CD4-positive, alpha-beta memory T cell (primary cell): Measurements from ENCODE around the gene DTHD1. TPM values are rescaled to one million over a fixed set of nuclear protein-coding genes. Genes with fewer than 3 reads are reported as not detected.

Experiments used
- CTCF ChIA-PET: fragments of 350-600 bp; sonication (Branson Sonifier 250); formaldehyde crosslinking; loops from one replicate; lab custom pipeline; 2021; ENCODE audit warnings: inconsistent platforms; ENCODE audit not compliant: partially characterized antibody; lab: Charles Lee
- POLR2A ChIA-PET: fragments of 350-600 bp; sonication (Branson Sonifier 250); formaldehyde crosslinking; loops from one replicate; lab custom pipeline; 2021; ENCODE audit not compliant: partially characterized antibody; lab: Charles Lee
- DNase-seq, 5 donors: peaks; one replicate each; pipeline versions ENCODE4 v3.0.0 to v3.0.0-alpha.2; 2020 to 2022; ENCODE audit warnings: mixed read lengths in 1 of 5
- H3K27ac ChIP-seq: one replicate; pipeline ENCODE4 v1.7.0; 2013; ENCODE audit warnings: low read depth, low read length
- H3K27me3 ChIP-seq: 2 replicates; pipeline ENCODE4 v1.7.0; 2013; ENCODE audit warnings: mild to moderate bottlenecking, low read length, moderate library complexity; ENCODE audit not compliant: insufficient read depth
- H3K36me3 ChIP-seq: 2 replicates; pipeline ENCODE4 v1.7.0; 2013; ENCODE audit warnings: mild to moderate bottlenecking, low read length, moderate library complexity; ENCODE audit not compliant: insufficient read depth
- H3K4me1 ChIP-seq: 2 replicates; pipeline ENCODE4 v1.7.0; 2013; ENCODE audit warnings: mild to moderate bottlenecking, low read length, moderate library complexity; ENCODE audit not compliant: insufficient read depth
- H3K4me3 ChIP-seq, 2 donors: one replicate each; pipeline ENCODE4 v1.7.0; 2013; ENCODE audit warnings: low read length in 2 of 2, mild to moderate bottlenecking in 1 of 2
- H3K9me3 ChIP-seq, 2 donors: one replicate each; pipeline ENCODE4 v1.7.0; 2013; ENCODE audit warnings: low read length in 2 of 2, control low read depth in 1 of 2; ENCODE audit not compliant: control insufficient read depth in 1 of 2
- H3K27ac Mint-ChIP-seq, 7 donors: one replicate each; pipeline ENCODE4 v1.8.0; 2020 to 2021; ENCODE audit warnings: mixed read lengths in 7 of 7, mild to moderate bottlenecking in 6 of 7, inconsistent platforms in 3 of 7, moderate library complexity in 3 of 7
- H3K27me3 Mint-ChIP-seq, 2 donors: one replicate each; pipeline ENCODE4 v1.8.0; 2020 to 2021; ENCODE audit warnings: mixed read lengths in 2 of 2
- H3K36me3 Mint-ChIP-seq, 2 donors: one replicate each; pipeline ENCODE4 v1.8.0; 2020 to 2021; ENCODE audit warnings: mixed read lengths in 2 of 2, inconsistent platforms in 1 of 2, mild to moderate bottlenecking in 1 of 2
- H3K4me1 Mint-ChIP-seq, 4 donors: one replicate each; pipeline ENCODE4 v1.8.0; 2020 to 2021; ENCODE audit warnings: mixed read lengths in 4 of 4, mild to moderate bottlenecking in 1 of 4
- H3K4me3 Mint-ChIP-seq, 8 donors: one replicate each; pipeline ENCODE4 v1.8.0; 2020 to 2021; ENCODE audit warnings: mixed read lengths in 8 of 8, mild to moderate bottlenecking in 7 of 8, moderate library complexity in 6 of 8, inconsistent platforms in 3 of 8
- H3K9me3 Mint-ChIP-seq, 8 donors: one replicate each; pipeline ENCODE4 v1.8.0; 2020 to 2021; ENCODE audit warnings: mixed read lengths in 8 of 8, mild to moderate bottlenecking in 5 of 8, inconsistent platforms in 3 of 8, moderate library complexity in 1 of 8
- intact Hi-C: fragments of 100-400 bp; cut with micrococcal nuclease; formaldehyde crosslinking; loops from one replicate; pipeline ENCODE4 v1.15.1; 2023
- polyA plus RNA-seq, 2 donors: library from polyadenylated mRNA; unstranded; fragments of 300-500 nt; fragmentation: Illumina TruSeq; gene quantifications; one replicate each; pipeline ENCODE4 v1.2.3, GENCODE V29; 2021
- total RNA-seq, 2 experiments: library from RNA; stranded (reverse); gene quantifications; one replicate each; pipeline ENCODE4 v1.2.3, GENCODE V29; 2021

Gene DTHD1
- 1 to 10 TPM; 1.2 to 1.4 TPM for total RNA-seq
- polyA plus RNA-seq = under 1 TPM in 1 of 2 donors, not detected in 1; 0.16 TPM

DNA sequence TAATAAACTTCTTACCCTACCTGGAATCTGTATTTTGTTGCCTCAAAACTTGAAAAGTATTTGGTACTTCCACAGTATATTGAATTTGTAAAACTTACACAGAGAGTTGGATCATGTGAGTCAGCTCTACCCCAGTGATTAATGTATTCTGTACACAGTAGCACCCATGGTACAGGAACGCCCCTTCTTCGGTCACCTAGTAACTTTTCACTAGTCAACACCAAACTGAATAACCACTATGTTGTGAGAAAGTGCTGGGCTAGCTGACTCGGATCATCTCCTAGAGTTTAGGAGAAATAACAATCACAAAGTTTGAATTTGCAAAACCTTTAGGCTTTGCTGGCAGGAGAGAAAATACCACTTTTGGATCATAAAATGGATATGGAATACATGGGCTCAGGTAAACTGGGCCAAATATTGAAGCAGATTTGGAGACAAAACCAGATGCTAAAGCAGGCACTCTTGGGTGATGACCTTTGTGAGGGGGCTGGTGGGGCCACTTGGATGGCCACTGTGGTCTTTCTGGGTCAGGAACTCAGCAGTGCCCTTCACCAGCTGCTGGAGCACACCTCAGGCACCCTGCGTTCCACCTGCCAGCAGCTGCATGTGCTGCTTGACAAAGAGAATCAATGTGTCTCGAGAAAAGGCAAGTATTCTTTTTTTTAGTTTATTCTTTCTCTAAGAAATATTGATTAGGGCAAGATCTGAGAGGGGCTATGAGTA lies at the start of gene DTHD1:
TSS of gene DTHD1 (plus strand) at position 233 of the 723 bp plus-strand sequence. CDS start at position 376, 143 bp downstream.
- DNase-seq = peak in 3 of 5 donors; percentile 13 to 44 (median 26)
- peaks cover 25 to 67% (median 33%) of the 10 kb centered on the region in 4 donors for H3K4me1 Mint-ChIP-seq
- peaks cover 0 to 3% (median 0%) of the 10 kb centered on the region in 8 donors for H3K9me3 Mint-ChIP-seq
- Histone ChIP-seq H3K27ac (no peak within 1 kb of the TSS), H3K27me3 (no peaks in the 10 kb centered on the region), H3K9me3 (no peaks in the 10 kb centered on the region), H3K36me3 (no peaks in the 10 kb centered on the region), H3K4me1 (peaks cover 41% of the 10 kb centered on the region), H3K4me3 (no peak within 1 kb of the TSS)
- CTCF ChIA-PET = interaction anchor here (0.8 to 1.0 kb wide), 2 partner anchors 38 kb away, joined by 3 to 5 read pairs; no protein-coding TSS in a partner anchor
- intact Hi-C loops = no loop called here
- H3K36me3 Mint-ChIP-seq = peaks cover 0 to 3% of the 10 kb centered on the region in 2 donors
- H3K27ac Mint-ChIP-seq = peak within 1 kb of the TSS; percentile 55 to 86 (median 72)
- peak within 1 kb of the TSS; percentile 43 to 72 (median 58) for H3K4me3 Mint-ChIP-seq
- H3K27me3 Mint-ChIP-seq = no peaks in the 10 kb centered on the region
- POLR2A ChIA-PET = interaction anchor here (1.0 to 8.0 kb wide), 5 partner anchors 13 to 39 kb away, joined by 5 to 130 read pairs (median 8); partner anchors contain the start of gene ARAP2

GRCh38 chr4:36233567-36234266 lies 47.7 kb upstream of the DTHD1 start:
- peaks cover 94% of the 10 kb centered on the region for H3K4me1 ChIP-seq
- H3K9me3 ChIP-seq = no peaks in the 10 kb centered on the region
- CTCF ChIA-PET = no interaction called here
- peaks cover 70 to 96% (median 83%) of the 10 kb centered on the region in 4 donors for H3K4me1 Mint-ChIP-seq
- H3K36me3 Mint-ChIP-seq = peaks cover 48 to 52% of the 10 kb centered on the region in 2 donors
- H3K27me3 ChIP-seq = no peaks in the 10 kb centered on the region
- H3K4me3 Mint-ChIP-seq = peak overlapping the region in 3 of 8 donors; percentile 6 to 25 (median 13)
- no peak for DNase-seq
- no peak overlapping the region for H3K4me3 ChIP-seq
- H3K36me3 ChIP-seq = no peaks in the 10 kb centered on the region
- POLR2A ChIA-PET = interaction anchor here (2.5 to 6.1 kb wide), 2 partner anchors 10 to 11 kb away, joined by 10 to 52 read pairs; partner anchors contain the start of gene ARAP2
- H3K27me3 Mint-ChIP-seq = no peaks in the 10 kb centered on the region
- no peak overlapping the region for H3K27ac ChIP-seq
- H3K27ac Mint-ChIP-seq = peak overlapping the region in 5 of 7 donors; percentile 17 to 76 (median 68)
- intact Hi-C loops = loop anchor here (2.0 kb wide), 1 partner anchor 13 kb away; no protein-coding TSS in a partner anchor
- peaks cover 0 to 7% (median 4%) of the 10 kb centered on the region in 8 donors for H3K9me3 Mint-ChIP-seq

DNA sequence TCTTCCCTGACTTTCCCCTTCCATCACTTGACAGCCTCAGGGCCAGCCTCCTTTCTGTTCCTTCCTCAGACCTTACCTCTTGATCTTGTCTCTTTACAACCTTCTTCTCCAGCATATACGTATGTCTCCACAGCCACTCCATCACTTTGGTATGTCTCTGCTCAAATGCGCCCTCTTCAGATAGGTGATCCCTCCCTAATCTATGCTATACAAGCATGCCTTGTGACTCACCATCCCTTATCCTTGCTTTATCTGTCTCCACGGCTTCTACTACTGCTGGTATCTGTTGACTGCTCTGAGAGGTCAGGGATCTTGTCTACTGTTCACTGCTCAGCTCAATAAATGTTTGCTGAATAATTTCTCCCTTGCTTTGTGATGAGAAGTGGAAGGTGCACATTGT lies 46.1 kb upstream of the DTHD1 start:
- H3K4me3 ChIP-seq = no peak overlapping the region

GRCh38 chr4:36236159-36236558 lies 45.3 kb upstream of the DTHD1 start:
- Mint-ChIP-seq H3K36me3 (peaks cover 54 to 57% of the 10 kb centered on the region in 2 donors), H3K9me3 (peaks cover 0 to 7% (median 4%) of the 10 kb centered on the region in 8 donors), H3K4me1 (peaks cover 71 to 95% (median 83%) of the 10 kb centered on the region in 4 donors), H3K27ac (peak overlapping the region in 2 of 7 donors; percentile 7 to 77), H3K27me3 (no peaks in the 10 kb centered on the region), H3K4me3 (peak overlapping the region in 2 of 8 donors; percentile 32 to 57)
- Histone ChIP-seq H3K4me1 (peaks cover 94% of the 10 kb centered on the region), H3K9me3 (no peaks in the 10 kb centered on the region), H3K27me3 (no peaks in the 10 kb centered on the region), H3K36me3 (no peaks in the 10 kb centered on the region), H3K4me3 (no peak overlapping the region), H3K27ac (no peak overlapping the region)
- no peak for DNase-seq
- CTCF ChIA-PET = interaction anchor here (1.0 to 1.4 kb wide), 3 partner anchors 16 to 114 kb away, joined by 3 read pairs; no protein-coding TSS in a partner anchor
- POLR2A ChIA-PET = interaction anchor here (0.9 to 2.5 kb wide), 2 partner anchors 8 to 27 kb away, joined by 3 to 10 read pairs; partner anchors contain the start of gene ARAP2
- intact Hi-C loops = no loop called here

More for the DNA sequence above, 46.1 kb upstream of the DTHD1 start:
- H3K27ac Mint-ChIP-seq = peak overlapping the region in 5 of 7 donors; percentile 2 to 70 (median 10)
- H3K36me3 ChIP-seq = no peaks in the 10 kb centered on the region
- peaks cover 0 to 7% (median 4%) of the 10 kb centered on the region in 8 donors for H3K9me3 Mint-ChIP-seq
- no peaks in the 10 kb centered on the region for H3K27me3 Mint-ChIP-seq
- H3K4me1 Mint-ChIP-seq = peaks cover 69 to 97% (median 83%) of the 10 kb centered on the region in 4 donors
- H3K4me3 Mint-ChIP-seq = peak overlapping the region in 4 of 8 donors; percentile 6 to 49 (median 34)
- no peaks in the 10 kb centered on the region for H3K27me3 ChIP-seq
- intact Hi-C loops = loop anchor here (2.0 kb wide), 1 partner anchor 15 kb away; no protein-coding TSS in a partner anchor
- no peak overlapping the region for H3K27ac ChIP-seq
- POLR2A ChIA-PET = interaction anchor here (2.5 kb wide), 1 partner anchor 9 kb away, joined by 10 read pairs; the partner anchor contains the start of gene ARAP2
- DNase-seq = no peak
- peaks cover 54 to 56% of the 10 kb centered on the region in 2 donors for H3K36me3 Mint-ChIP-seq
- H3K4me1 ChIP-seq = peaks cover 92% of the 10 kb centered on the region
- no peaks in the 10 kb centered on the region for H3K9me3 ChIP-seq
- CTCF ChIA-PET = interaction anchor here (0.9 to 1.4 kb wide), 3 partner anchors 12 to 114 kb away, joined by 3 read pairs; no protein-coding TSS in a partner anchor

DNA sequence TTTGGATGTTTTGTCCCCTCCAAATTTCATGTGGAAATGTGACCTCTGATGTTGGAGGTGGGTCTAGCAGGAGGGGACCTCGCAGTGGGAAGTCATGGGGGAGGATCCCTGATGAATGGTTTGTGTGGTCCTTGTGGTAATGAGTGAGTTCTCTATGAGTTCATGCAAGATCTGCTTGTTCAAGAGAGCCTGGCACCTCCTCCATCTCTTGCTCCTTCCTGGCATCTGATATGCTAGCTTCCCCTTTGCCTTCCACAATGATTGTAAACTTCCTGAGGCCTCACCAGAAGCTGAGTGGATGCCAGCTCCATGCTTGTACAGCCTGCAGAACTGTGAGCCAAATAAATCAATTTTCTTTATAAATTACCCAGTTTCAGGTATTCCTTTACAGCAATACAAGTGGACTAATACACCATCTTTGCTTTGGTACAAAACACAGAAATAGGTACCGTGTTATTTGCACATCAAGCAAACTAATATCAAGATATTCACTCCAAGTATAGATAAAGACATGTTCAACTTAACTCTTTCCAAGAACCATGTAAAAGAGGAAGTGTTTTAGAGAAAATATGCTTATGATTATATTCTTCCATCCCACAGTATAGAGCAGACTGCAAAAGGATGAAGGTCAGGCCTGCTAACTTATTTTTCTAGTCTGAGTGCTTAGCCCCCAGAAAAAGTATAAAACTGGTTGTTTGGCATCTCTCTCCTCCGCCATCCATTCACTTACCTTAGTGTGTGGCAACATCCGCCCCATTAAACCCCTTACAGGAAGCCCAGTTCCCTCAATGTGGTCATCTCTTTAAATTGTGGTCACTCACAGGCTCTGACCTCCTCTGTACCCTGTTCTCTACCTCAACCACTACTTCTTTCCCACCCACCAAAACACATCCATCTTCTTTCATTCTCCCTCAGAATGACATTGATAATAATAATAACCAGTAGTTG lies 43.8 kb upstream of the DTHD1 start:
- H3K27ac ChIP-seq = no peak overlapping the region
- Mint-ChIP-seq H3K4me3 (peak overlapping the region in 6 of 8 donors; percentile 10 to 60 (median 51)), H3K27me3 (no peaks in the 10 kb centered on the region), H3K9me3 (peaks cover 0 to 7% (median 3%) of the 10 kb centered on the region in 8 donors), H3K36me3 (peaks cover 47 to 56% of the 10 kb centered on the region in 2 donors), H3K4me1 (peaks cover 65 to 94% (median 78%) of the 10 kb centered on the region in 4 donors), H3K27ac (peak overlapping the region in 5 of 7 donors; percentile 24 to 75 (median 31))
- DNase-seq = no peak
- H3K9me3 ChIP-seq = no peaks in the 10 kb centered on the region
- H3K4me1 ChIP-seq = peaks cover 87% of the 10 kb centered on the region
- CTCF ChIA-PET = no interaction called here
- no peaks in the 10 kb centered on the region for H3K36me3 ChIP-seq
- intact Hi-C loops = no loop called here
- no peak overlapping the region for H3K4me3 ChIP-seq
- POLR2A ChIA-PET = no interaction called here
- no peaks in the 10 kb centered on the region for H3K27me3 ChIP-seq

DNA sequence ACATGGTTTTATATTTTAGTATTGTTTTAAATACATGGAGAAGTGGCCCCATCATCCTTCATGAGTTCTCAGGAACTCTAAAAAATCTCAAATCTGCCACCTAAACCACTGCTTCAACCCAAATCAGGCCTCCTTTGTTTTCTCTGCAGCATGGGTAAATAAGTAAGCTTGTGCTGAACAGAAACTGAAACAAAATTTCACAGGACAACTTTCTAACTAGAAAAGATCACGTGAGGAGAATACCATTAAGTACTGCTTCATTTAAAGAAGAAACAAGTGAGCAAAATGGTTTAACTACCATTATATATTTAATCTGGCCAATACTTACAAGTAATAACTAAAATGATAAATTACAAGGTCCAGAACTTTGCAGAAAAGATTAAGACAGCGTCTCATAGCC lies 39.6 kb upstream of the DTHD1 start:
- CTCF ChIA-PET = interaction anchor here (1.0 to 5.0 kb wide), 4 partner anchors 13 to 158 kb away, joined by 4 to 69 read pairs (median 20); no protein-coding TSS in a partner anchor
- H3K27ac ChIP-seq = peak overlapping the region; percentile 89

More for the DNA sequence above, 39.6 kb upstream of the DTHD1 start:
- Mint-ChIP-seq H3K9me3 (peaks cover 0 to 6% (median 0%) of the 10 kb centered on the region in 8 donors), H3K36me3 (peaks cover 22 to 42% of the 10 kb centered on the region in 2 donors), H3K4me1 (peaks cover 41 to 70% (median 57%) of the 10 kb centered on the region in 4 donors), H3K27me3 (no peaks in the 10 kb centered on the region), H3K27ac (peak overlapping the region; percentile 85 to 98 (median 94)), H3K4me3 (peak overlapping the region; percentile 91 to 99 (median 94))
- POLR2A ChIA-PET = interaction anchor here (0.6 to 6.1 kb wide), 10 partner anchors 11 to 153 kb away, joined by 3 to 137 read pairs (median 12); no protein-coding TSS in a partner anchor
- peaks cover 61% of the 10 kb centered on the region for H3K4me1 ChIP-seq
- no peaks in the 10 kb centered on the region for H3K36me3 ChIP-seq
- no peaks in the 10 kb centered on the region for H3K27me3 ChIP-seq
- intact Hi-C loops = loop anchor here (2.0 to 5.0 kb wide), 4 partner anchors 13 to 145 kb away; no protein-coding TSS in a partner anchor
- H3K9me3 ChIP-seq = no peaks in the 10 kb centered on the region
- peak in 4 of 5 donors; percentile 56 to 65 (median 58) for DNase-seq
- peak overlapping the region; percentile 62 to 93 for H3K4me3 ChIP-seq
